Erythroblast (primary cell): ENCODE results near the gene ZNF587B.
"Not testable (repeated sequence)": the region's sequence is repeated elsewhere in the genome, so short reads cannot be mapped to it uniquely, and the experiment has no call there.

ENCODE experiments used
- GATA1 ChIP-seq: IDR thresholded peaks from 2 replicates; pipeline ENCODE4 v1.6.1; 2011; ENCODE audit warnings: low read depth, mild to moderate bottlenecking, control low read depth, low read length, moderate library complexity
- POLR2A ChIP-seq: IDR thresholded peaks from 2 replicates; pipeline ENCODE4 v1.6.1; 2011; ENCODE audit warnings: mild to moderate bottlenecking, low read length

- not testable (repeated sequence) for TF ChIP-seq POLR2A, GATA1
Observed at GRCh38 chr19:57869655-57870054, 39.6 kb downstream of the ZNF587B start.
